OCI-LY7 (cell line): ENCODE data around the gene MLANA. TPM values are rescaled to one million over a fixed set of nuclear protein-coding genes. Genes with fewer than 3 reads are reported as not detected.

Experiments
- BruUV-seq: library from RNA; stranded (reverse); fragments of 400-500 nt; replicated peaks from 2 replicates; lab custom pipeline; 2021; lab: Mats Ljungman, UMichigan
- CTCF ChIA-PET: fragments of 300-600 bp; sonication (Branson Sonifier 250); formaldehyde crosslinking; loops from one replicate; lab custom pipeline; 2022; ENCODE audit warnings: antibody characterized with exemption; ENCODE audit not compliant: unreplicated experiment; lab: Charles Lee
- POLR2A ChIA-PET: fragments of 300-600 bp; sonication (Branson Sonifier 250); formaldehyde crosslinking; loops from one replicate; lab custom pipeline; 2022; ENCODE audit warnings: antibody characterized with exemption; lab: Charles Lee
- DNase-seq: peaks from one replicate; pipeline ENCODE4 v3.0.0-alpha.2; 2015; ENCODE audit warnings: low spot score
- H2AFZ ChIP-seq: fragments of 200-600 bp; sonication (generic), shearing (Covaris generic); 2 replicates; pipeline ENCODE4 v1.6.1; 2014; ENCODE audit warnings: mild to moderate bottlenecking, antibody characterized with exemption, low read length, moderate library complexity
- H3K27ac ChIP-seq: fragments of 200-600 bp; sonication (generic); 2 replicates; pipeline ENCODE4 v1.5.1; 2014; ENCODE audit warnings: mixed run types, low read depth, mild to moderate bottlenecking, moderate library complexity, low read length, inconsistent platforms; ENCODE audit not compliant: poor library complexity, severe bottlenecking
- H3K36me3 ChIP-seq: fragments of 200-600 bp; sonication (generic); 2 replicates; pipeline ENCODE4 v1.6.1; 2014; ENCODE audit warnings: mild to moderate bottlenecking, antibody characterized with exemption, low read length, moderate library complexity, mixed read lengths; ENCODE audit not compliant: insufficient read depth
- H3K4me1 ChIP-seq: fragments of 200-600 bp; sonication (generic); 2 replicates; pipeline ENCODE4 v1.5.1; 2014; ENCODE audit warnings: mild to moderate bottlenecking, low read length; ENCODE audit not compliant: insufficient read depth, poor library complexity, severe bottlenecking
- H3K4me2 ChIP-seq: fragments of 200-600 bp; sonication (generic); 2 replicates; pipeline ENCODE4 v1.6.1; 2014; ENCODE audit warnings: mild to moderate bottlenecking, low read length
- H3K4me3 ChIP-seq: fragments of 200-600 bp; sonication (generic); 2 replicates; pipeline ENCODE4 v1.5.1; 2014; ENCODE audit warnings: mild to moderate bottlenecking, low read depth, low read length; ENCODE audit not compliant: poor library complexity, severe bottlenecking
- H3K79me2 ChIP-seq: fragments of 200-600 bp; sonication (generic); 2 replicates; pipeline ENCODE4 v1.6.1; 2016; ENCODE audit warnings: low read depth, mild to moderate bottlenecking, low read length, moderate library complexity, mixed read lengths; ENCODE audit not compliant: insufficient read depth
- H3K9me2 ChIP-seq: fragments of 200-600 bp; sonication (generic); 2 replicates; pipeline ENCODE4 v1.6.1; 2016; ENCODE audit warnings: mild to moderate bottlenecking, low read length, mixed read lengths; ENCODE audit not compliant: insufficient read depth
- H3K9me3 ChIP-seq: fragments of 200-600 bp; sonication (generic); 2 replicates; pipeline ENCODE4 v1.6.1; 2014; ENCODE audit warnings: mild to moderate bottlenecking, mixed run types, low read length, mixed read lengths
- H4K20me1 ChIP-seq: fragments of 200-600 bp; sonication (generic); 2 replicates; pipeline ENCODE4 v1.6.1; 2014; ENCODE audit warnings: mild to moderate bottlenecking, antibody characterized with exemption, low read length, moderate library complexity, mixed read lengths; ENCODE audit not compliant: insufficient read depth
- EZH2phosphoT487 ChIP-seq: fragments of 200-600 bp; sonication (generic); IDR thresholded peaks from 2 replicates; pipeline ENCODE4 v1.6.1; 2018; ENCODE audit warnings: low read depth, borderline replicate concordance, mild to moderate bottlenecking, mixed run types, antibody characterized with exemption, low read length, moderate library complexity, mixed read lengths
- intact Hi-C: fragments of 100-400 bp; cut with micrococcal nuclease; formaldehyde crosslinking; loops from one replicate; pipeline ENCODE4 v1.10.0; 2022; ENCODE audit not compliant: unreplicated experiment
- total RNA-seq, 2 experiments: library from RNA; depleted of rRNA in 1 of 2; stranded (reverse); fragments of >200 nt in 1 of 2; shearing (Covaris generic) in 1 of 2; gene quantifications; 2 replicates each; pipeline ENCODE4 v1.2.3, GENCODE V29; 2014 to 2022
- TF ChIP-seq, protein P1 (sequence below): fragments of 200-600 bp; sonication (generic); conservative IDR thresholded peaks from 2 replicates; pipeline ENCODE4 v1.5.1; 2014; ENCODE audit warnings: mild to moderate bottlenecking, antibody characterized with exemption, low read length, moderate library complexity, mixed read lengths

Gene MLANA
- total RNA-seq, 2 experiments from 2014 or later = not detected

DNA sequence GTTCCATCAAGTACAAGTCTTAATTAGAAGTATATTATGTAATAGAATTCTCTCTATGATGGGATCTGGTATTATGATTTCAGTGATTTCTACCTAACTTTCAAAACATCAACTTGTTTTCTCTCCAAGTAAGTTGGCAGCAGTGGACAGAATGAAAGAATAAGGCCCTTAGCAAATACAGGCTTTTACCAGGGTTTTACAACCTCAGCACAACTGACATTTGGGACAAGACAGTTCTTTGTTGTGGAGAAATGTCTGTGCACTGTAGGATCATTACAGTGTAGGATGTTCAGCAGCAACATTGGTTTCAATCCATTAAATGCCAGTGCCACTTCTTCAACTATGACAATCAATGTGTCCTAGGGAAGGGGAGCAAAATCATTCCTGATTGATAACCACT is 48.8 kb downstream of the MLANA start:
- Histone ChIP-seq H3K4me3 (no peak overlapping the region), H3K36me3 (no peaks in the 10 kb centered on the region), H2AFZ (no peak overlapping the region), H3K4me1 (no peaks in the 10 kb centered on the region), H3K9me2 (no peaks in the 10 kb centered on the region), H3K79me2 (no peaks in the 10 kb centered on the region), H3K4me2 (no peak overlapping the region), H3K27ac (no peak overlapping the region), H3K9me3 (no peaks in the 10 kb centered on the region), H4K20me1 (no peaks in the 10 kb centered on the region)
- intact Hi-C loops = no loop called here
- TF ChIP-seq, protein P1, sequence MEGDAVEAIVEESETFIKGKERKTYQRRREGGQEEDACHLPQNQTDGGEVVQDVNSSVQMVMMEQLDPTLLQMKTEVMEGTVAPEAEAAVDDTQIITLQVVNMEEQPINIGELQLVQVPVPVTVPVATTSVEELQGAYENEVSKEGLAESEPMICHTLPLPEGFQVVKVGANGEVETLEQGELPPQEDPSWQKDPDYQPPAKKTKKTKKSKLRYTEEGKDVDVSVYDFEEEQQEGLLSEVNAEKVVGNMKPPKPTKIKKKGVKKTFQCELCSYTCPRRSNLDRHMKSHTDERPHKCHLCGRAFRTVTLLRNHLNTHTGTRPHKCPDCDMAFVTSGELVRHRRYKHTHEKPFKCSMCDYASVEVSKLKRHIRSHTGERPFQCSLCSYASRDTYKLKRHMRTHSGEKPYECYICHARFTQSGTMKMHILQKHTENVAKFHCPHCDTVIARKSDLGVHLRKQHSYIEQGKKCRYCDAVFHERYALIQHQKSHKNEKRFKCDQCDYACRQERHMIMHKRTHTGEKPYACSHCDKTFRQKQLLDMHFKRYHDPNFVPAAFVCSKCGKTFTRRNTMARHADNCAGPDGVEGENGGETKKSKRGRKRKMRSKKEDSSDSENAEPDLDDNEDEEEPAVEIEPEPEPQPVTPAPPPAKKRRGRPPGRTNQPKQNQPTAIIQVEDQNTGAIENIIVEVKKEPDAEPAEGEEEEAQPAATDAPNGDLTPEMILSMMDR = no peak
- TF ChIP-seq EZH2phosphoT487 = no peak
- DNase-seq = no peak
- BruUV-seq = no TSS peak
- ChIA-PET CTCF (no interaction called here), POLR2A (no interaction called here)

DNA sequence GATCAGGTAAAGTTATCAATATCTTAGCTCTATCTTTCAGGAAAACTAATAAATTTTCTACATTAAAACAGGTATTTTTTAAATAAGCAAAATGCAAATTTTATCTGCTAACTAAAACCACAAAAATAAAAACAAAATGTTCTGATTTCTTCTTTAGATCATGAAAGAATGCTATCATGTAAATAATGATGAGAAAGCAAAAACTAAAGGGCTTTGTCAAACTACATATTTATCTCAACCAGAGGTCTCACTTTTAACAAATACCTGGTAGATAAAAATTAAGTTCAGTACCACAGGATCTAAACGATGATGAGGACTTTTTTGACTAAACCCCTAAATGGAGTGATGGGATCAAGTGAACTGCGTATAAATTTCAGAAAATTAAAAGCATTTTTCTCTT is 50.5 kb downstream of the MLANA start:
- ChIA-PET POLR2A (interaction anchor here (0.7 kb wide), 1 partner anchor 12 kb away, joined by 3 read pairs; no protein-coding TSS in a partner anchor), CTCF (no interaction called here)
- H3K27ac ChIP-seq = no peak overlapping the region
- no peaks in the 10 kb centered on the region for H3K4me1 ChIP-seq
- TF ChIP-seq EZH2phosphoT487 = no peak
- TF ChIP-seq, protein P1 = no peak
- no peaks in the 10 kb centered on the region for H3K36me3 ChIP-seq
- H3K9me3 ChIP-seq = no peaks in the 10 kb centered on the region
- intact Hi-C loops = no loop called here
- H3K4me3 ChIP-seq = no peak overlapping the region
- H3K79me2 ChIP-seq = no peaks in the 10 kb centered on the region
- DNase-seq = no peak
- BruUV-seq = no TSS peak
- H4K20me1 ChIP-seq = no peaks in the 10 kb centered on the region
- H3K9me2 ChIP-seq = no peaks in the 10 kb centered on the region
- no peak overlapping the region for H3K4me2 ChIP-seq
- H2AFZ ChIP-seq = no peak overlapping the region

DNA sequence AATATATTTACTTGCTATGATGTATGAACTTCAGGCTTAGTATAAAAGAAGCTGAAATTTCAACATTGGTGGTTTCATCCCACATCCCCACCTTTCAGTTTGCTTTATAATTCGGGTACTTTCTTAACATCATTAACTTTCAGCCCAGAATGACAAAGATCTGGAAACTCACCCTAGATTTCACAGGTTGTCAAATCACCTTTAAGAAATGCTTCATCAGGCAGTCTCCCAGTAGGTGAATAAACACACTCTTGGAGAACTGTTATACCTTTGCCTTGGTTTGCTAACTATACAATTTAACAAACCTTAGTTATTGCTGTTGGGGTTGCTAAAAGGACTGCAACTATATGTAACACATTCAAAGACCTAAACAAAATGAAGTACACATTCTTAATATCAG is 54.4 kb downstream of the MLANA start:
- Histone ChIP-seq H3K79me2 (no peaks in the 10 kb centered on the region), H3K4me1 (no peaks in the 10 kb centered on the region), H3K9me2 (no peaks in the 10 kb centered on the region), H3K36me3 (no peaks in the 10 kb centered on the region), H3K9me3 (no peaks in the 10 kb centered on the region), H3K4me2 (no peak overlapping the region), H4K20me1 (no peaks in the 10 kb centered on the region), H3K27ac (no peak overlapping the region), H2AFZ (no peak overlapping the region), H3K4me3 (no peak overlapping the region)
- ChIA-PET CTCF (no interaction called here), POLR2A (interaction anchor here (0.7 to 0.9 kb wide), 3 partner anchors 12 to 49 kb away, joined by 3 to 5 read pairs (median 3); no protein-coding TSS in a partner anchor)
- BruUV-seq = no TSS peak
- no peak for TF ChIP-seq EZH2phosphoT487
- TF ChIP-seq, protein P1 = no peak
- intact Hi-C loops = no loop called here
- DNase-seq = no peak
